K562 (cell line): ENCODE data around the gene TRIOBP. TPM values are rescaled to one million over a fixed set of nuclear protein-coding genes. Genes with fewer than 3 reads are reported as not detected.

Source experiments
- BRCA1 ChIP-seq, 2 experiments: fragments of 450-650 bp in 1 of 2; sonication (generic) in 1 of 2; formaldehyde crosslinking in 1 of 2; IDR thresholded peaks; 2 replicates each; pipeline versions ENCODE4 v1.5.0 to v1.6.1; 2017 to 2020; ENCODE audit warnings: mild to moderate bottlenecking in 1 of 2, missing genetic modification reagents in 1 of 2
- KLF6 ChIP-seq: fragments of 250-450 bp; sonication (Bioruptor Pico); IDR thresholded peaks from 2 replicates; pipeline ENCODE4 v1.4.0; 2020; ENCODE audit warnings: mild to moderate bottlenecking, moderate library complexity, borderline replicate concordance
- MTA1 ChIP-seq: fragments of 450-650 bp; IDR thresholded peaks from 2 replicates; pipeline ENCODE4 v1.6.1; 2017; ENCODE audit warnings: borderline replicate concordance
- TAF15 ChIP-seq: fragments of 200-400 bp; formaldehyde crosslinking; IDR thresholded peaks from 2 replicates; pipeline ENCODE4 v1.6.1; 2017; ENCODE audit warnings: mild to moderate bottlenecking, low read depth, low read length, moderate library complexity
- ZNF277 ChIP-seq: fragments of 250-450 bp; sonication (Bioruptor Pico); IDR thresholded peaks from 2 replicates; pipeline ENCODE4 v1.8.0; 2022; ENCODE audit warnings: inconsistent platforms, mild to moderate bottlenecking, moderate library complexity, borderline replicate concordance
- ZNF449 ChIP-seq: fragments of 250-450 bp; sonication (Bioruptor Pico); IDR thresholded peaks from 2 replicates; pipeline ENCODE4 v1.8.0; 2022; ENCODE audit warnings: moderate library complexity, mild to moderate bottlenecking, inconsistent platforms
- polyA plus RNA-seq, 8 experiments: library from polyadenylated mRNA; depleted of rRNA in 4 of 8; stranded (reverse) in 5 of 8; unstranded in 3 of 8; fragments of >200 nt; fragmentation: Nextera tagmentation in 2 of 8; fragmentation: Illumina TruSeq in 1 of 8; extraction: Ambion mirVana in 2 of 8; extraction: Trizol in 1 of 8; gene quantifications; 2 replicates each; pipeline versions ENCODE4 v1.2.1 to v1.2.3, GENCODE V29; 2011 to 2014; ENCODE audit warnings: inconsistent platforms in 1 of 8, missing spikeins in 1 of 8
- total RNA-seq, 7 experiments: library from RNA; depleted of rRNA in 6 of 7; stranded (reverse); fragments of >200 nt in 6 of 7; fragmentation: Illumina TruSeq in 2 of 7; extraction: Trizol in 2 of 7; gene quantifications; 2 replicates each; pipeline versions ENCODE4 v1.2.1 to v1.2.3, GENCODE V29; 2011 to 2021; ENCODE audit warnings: low replicate concordance in 1 of 7
- TF ChIP-seq, protein P1 (sequence below): fragments of 450-650 bp; IDR thresholded peaks from 2 replicates; pipeline ENCODE4 v1.6.1; 2016; ENCODE audit warnings: mild to moderate bottlenecking, moderate library complexity

Gene TRIOBP
- total and polyA plus RNA-seq, 9 of the 15 experiments (the other 6 are each of a cell fraction or from before 2014, with no cell fraction given), result 0.24 to 13.8 (median 5.5) TPM

DNA sequence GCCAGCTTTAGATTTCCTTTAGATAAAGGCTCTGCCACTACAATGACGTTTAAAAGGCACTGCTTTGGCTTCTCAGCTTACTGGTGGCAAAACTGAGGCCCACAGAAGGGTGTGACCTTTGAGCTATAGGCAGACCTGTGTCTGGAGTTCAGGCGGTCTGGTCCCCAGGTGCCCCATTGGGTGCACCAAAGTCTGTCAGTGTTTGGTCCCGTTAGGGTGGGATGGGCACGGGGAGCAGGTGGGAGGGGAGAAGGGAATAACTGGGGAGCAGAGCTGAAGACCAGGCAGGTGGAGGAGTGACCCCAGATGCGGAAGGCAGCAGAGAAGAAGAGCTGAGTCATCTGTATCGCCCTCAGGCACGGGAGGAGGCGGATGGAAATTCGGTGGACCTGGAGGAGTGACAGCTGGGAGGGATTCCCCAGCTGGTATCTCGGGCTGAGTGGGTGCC lies 65.6 kb downstream of the TRIOBP start (continued):
- TF ChIP-seq, protein P1, sequence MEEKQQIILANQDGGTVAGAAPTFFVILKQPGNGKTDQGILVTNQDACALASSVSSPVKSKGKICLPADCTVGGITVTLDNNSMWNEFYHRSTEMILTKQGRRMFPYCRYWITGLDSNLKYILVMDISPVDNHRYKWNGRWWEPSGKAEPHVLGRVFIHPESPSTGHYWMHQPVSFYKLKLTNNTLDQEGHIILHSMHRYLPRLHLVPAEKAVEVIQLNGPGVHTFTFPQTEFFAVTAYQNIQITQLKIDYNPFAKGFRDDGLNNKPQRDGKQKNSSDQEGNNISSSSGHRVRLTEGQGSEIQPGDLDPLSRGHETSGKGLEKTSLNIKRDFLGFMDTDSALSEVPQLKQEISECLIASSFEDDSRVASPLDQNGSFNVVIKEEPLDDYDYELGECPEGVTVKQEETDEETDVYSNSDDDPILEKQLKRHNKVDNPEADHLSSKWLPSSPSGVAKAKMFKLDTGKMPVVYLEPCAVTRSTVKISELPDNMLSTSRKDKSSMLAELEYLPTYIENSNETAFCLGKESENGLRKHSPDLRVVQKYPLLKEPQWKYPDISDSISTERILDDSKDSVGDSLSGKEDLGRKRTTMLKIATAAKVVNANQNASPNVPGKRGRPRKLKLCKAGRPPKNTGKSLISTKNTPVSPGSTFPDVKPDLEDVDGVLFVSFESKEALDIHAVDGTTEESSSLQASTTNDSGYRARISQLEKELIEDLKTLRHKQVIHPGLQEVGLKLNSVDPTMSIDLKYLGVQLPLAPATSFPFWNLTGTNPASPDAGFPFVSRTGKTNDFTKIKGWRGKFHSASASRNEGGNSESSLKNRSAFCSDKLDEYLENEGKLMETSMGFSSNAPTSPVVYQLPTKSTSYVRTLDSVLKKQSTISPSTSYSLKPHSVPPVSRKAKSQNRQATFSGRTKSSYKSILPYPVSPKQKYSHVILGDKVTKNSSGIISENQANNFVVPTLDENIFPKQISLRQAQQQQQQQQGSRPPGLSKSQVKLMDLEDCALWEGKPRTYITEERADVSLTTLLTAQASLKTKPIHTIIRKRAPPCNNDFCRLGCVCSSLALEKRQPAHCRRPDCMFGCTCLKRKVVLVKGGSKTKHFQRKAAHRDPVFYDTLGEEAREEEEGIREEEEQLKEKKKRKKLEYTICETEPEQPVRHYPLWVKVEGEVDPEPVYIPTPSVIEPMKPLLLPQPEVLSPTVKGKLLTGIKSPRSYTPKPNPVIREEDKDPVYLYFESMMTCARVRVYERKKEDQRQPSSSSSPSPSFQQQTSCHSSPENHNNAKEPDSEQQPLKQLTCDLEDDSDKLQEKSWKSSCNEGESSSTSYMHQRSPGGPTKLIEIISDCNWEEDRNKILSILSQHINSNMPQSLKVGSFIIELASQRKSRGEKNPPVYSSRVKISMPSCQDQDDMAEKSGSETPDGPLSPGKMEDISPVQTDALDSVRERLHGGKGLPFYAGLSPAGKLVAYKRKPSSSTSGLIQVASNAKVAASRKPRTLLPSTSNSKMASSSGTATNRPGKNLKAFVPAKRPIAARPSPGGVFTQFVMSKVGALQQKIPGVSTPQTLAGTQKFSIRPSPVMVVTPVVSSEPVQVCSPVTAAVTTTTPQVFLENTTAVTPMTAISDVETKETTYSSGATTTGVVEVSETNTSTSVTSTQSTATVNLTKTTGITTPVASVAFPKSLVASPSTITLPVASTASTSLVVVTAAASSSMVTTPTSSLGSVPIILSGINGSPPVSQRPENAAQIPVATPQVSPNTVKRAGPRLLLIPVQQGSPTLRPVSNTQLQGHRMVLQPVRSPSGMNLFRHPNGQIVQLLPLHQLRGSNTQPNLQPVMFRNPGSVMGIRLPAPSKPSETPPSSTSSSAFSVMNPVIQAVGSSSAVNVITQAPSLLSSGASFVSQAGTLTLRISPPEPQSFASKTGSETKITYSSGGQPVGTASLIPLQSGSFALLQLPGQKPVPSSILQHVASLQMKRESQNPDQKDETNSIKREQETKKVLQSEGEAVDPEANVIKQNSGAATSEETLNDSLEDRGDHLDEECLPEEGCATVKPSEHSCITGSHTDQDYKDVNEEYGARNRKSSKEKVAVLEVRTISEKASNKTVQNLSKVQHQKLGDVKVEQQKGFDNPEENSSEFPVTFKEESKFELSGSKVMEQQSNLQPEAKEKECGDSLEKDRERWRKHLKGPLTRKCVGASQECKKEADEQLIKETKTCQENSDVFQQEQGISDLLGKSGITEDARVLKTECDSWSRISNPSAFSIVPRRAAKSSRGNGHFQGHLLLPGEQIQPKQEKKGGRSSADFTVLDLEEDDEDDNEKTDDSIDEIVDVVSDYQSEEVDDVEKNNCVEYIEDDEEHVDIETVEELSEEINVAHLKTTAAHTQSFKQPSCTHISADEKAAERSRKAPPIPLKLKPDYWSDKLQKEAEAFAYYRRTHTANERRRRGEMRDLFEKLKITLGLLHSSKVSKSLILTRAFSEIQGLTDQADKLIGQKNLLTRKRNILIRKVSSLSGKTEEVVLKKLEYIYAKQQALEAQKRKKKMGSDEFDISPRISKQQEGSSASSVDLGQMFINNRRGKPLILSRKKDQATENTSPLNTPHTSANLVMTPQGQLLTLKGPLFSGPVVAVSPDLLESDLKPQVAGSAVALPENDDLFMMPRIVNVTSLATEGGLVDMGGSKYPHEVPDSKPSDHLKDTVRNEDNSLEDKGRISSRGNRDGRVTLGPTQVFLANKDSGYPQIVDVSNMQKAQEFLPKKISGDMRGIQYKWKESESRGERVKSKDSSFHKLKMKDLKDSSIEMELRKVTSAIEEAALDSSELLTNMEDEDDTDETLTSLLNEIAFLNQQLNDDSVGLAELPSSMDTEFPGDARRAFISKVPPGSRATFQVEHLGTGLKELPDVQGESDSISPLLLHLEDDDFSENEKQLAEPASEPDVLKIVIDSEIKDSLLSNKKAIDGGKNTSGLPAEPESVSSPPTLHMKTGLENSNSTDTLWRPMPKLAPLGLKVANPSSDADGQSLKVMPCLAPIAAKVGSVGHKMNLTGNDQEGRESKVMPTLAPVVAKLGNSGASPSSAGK, result no peak
- TF ChIP-seq ZNF277 (CRISPR knock-in tag) (no peak), MTA1 (0 out of 2 replicates have a peak, but pooled peaks have one; percentile 19), BRCA1 (IDR thresholded peaks at IDR 0.05) (no peak), BRCA1 (CRISPR knock-in tag; IDR thresholded peaks at IDR 0.05) (no peak), ZNF449 (no peak), TAF15 (no peak), KLF6 (no peak)
